GM04504 (cell line): ENCODE measurements around the gene RPS14.
A peak's percentile ranks its signal among the peaks of the same experiment; 100 is the strongest.

Source experiments
- DNase-seq: peaks from one replicate; pipeline ENCODE4 v3.0.0-alpha.2; 2012; ENCODE audit warnings: low read depth

RPS14 gene

DNA sequence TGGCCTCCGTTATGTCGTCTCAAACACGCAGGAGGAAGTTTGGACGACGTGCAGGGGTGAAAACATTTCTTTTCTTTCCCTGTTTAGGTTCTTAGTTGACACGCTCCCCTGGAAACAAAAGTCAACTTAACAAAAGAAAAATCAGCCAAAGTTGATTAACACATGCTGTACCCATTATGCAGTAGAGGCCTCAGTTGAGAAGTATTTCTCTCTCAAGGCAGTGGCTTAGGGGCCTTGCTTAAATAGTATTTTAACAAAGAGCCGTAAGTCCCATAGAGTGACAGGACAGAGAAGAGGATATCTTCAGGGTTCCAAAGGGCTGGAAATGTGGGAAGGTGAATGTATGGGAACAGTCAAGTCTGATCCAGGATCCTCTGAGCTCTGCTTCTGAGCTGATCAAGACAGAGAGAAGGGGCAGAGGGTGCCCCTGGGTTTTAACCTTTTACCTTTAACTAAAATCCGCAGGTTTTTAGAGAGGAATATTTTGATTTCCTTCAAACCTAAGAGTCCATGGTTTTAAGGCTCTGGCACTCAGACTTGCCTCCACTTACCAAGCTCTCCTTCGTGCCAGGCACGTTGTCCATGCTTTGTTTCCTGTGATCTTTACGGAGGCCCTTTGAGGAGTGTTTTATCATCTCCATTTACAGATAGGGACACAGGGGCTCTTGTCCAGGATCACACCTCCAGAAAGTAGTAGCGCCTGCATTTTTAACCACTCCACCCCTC, 36.2 kb downstream of the RPS14 start:
- DNase-seq, result no peak

- DNase-seq, result no peak
These were observed 37.0 kb downstream of the RPS14 start, which contains the start of gene CD74 for GRCh38 chr5:150412319-150413175. Gene CD74 (minus strand): TSS chr5:150412910. CDS start chr5:150412749, 161 bp downstream.

GRCh38 chr5:150411245-150411979, 38.1 kb downstream of the RPS14 start:
- no peak for DNase-seq

DNA sequence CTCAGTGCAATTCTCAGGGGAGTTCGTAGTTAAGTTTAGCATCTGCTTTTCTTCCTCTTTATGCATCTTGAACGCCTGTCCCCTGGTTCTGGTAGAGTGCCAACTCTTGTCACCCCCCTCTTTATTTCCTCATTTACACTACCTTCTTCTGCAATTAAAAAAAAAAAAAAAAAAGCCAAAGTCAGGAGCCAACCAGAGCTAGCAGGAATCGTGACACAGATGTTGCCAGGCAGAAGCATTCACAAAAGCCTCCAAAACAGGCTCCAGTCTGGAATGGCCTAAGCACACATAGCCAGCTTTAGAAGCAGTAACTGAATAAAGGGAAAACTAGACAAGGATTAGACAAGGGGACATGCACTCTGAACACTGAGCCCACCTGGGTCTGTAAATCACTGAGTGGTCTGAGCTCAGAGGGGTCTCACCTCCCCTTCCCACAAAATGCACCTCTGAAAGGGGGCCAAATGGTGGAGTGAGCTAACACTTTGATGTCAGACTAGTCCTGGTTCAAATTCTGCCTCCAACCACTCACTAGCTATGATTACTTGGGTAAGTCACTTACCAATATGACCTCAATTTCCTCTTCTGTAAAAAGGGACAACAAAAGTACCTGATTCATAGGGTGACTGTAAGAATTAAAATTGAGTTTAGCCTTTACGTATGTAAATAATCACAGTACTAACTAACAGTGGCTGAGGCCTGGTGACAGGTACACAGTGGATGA, 38.9 kb downstream of the RPS14 start:
- DNase-seq, result peak; percentile 50

- DNase-seq, result peak; percentile 68
These were observed 39.7 kb downstream of the RPS14 start for GRCh38 chr5:150409638-150410523.

GRCh38 chr5:150408231-150408943, 41.2 kb downstream of the RPS14 start:
- no peak for DNase-seq

- DNase-seq, result no peak
These were observed 42.3 kb downstream of the RPS14 start for GRCh38 chr5:150407096-150407720.

DNA sequence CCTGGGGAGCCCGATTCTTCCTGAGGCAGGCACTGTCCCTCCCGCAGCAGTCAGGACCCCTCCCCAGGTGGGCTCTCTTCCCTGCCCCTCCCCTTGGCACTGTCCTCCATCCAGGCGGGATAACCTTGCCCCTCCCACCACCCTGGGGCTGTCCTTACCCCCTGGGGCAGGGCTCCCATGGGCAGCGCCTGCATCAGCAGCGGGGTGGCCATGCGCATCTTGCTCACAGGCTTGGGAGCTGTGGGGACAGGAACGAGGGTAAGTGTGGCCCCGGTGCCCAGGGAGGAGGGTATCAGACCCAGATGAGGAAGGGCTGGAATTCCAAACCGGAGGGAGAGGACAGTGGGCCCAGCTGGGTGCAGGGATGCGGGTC, 42.8 kb downstream of the RPS14 start:
- no peak for DNase-seq

- no peak for DNase-seq
These were observed 43.3 kb downstream of the RPS14 start for GRCh38 chr5:150406103-150406722.

GRCh38 chr5:150404941-150405816, 44.4 kb downstream of the RPS14 start:
- no peak for DNase-seq

DNA sequence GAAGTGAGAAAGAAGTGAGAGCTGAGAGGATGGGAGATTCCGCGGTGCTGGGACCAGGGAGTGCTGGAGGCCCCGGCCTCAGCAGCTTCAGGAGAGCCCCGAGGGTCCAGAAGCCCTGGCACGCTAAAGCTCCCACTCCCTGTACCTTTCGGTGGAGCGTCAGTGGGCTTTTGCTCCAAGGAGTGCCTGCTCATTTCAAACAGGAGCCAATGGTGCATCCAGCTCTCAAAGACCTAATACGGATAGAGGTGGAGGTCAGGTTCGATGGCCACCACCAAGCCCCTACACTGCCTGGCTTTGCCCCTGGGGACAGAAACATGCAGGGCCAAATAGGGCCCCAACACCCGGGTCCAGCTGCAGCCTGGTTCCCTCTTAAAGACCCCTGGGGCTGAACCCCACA, 45.0 kb downstream of the RPS14 start:
- DNase-seq, result no peak

GRCh38 chr5:150404121-150404520, 45.4 kb downstream of the RPS14 start:
- DNase-seq, result no peak

DNA sequence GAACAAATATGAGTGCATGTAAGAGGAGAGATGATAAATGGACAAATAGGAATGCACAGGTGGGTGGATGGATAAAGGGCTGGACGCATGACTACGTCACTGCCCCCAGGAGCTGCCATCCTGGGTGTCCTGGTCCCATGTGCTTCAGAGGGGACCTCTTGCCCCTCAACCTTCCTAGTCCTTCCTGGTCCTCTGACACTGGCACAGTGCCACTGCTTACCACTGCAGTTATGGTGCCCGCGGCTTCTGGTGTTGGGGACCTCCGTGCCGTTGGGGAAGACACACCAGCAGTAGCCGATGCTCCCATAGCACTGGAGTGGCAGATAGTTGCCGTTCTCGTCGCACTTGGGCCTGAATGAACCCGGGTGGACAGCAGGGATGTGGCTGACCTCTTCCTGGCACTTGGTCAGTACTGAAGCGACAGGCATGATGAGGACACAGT, 46.6 kb downstream of the RPS14 start:
- DNase-seq, result no peak

- DNase-seq, result no peak
These were observed 47.2 kb downstream of the RPS14 start for GRCh38 chr5:150402229-150402773.

DNA sequence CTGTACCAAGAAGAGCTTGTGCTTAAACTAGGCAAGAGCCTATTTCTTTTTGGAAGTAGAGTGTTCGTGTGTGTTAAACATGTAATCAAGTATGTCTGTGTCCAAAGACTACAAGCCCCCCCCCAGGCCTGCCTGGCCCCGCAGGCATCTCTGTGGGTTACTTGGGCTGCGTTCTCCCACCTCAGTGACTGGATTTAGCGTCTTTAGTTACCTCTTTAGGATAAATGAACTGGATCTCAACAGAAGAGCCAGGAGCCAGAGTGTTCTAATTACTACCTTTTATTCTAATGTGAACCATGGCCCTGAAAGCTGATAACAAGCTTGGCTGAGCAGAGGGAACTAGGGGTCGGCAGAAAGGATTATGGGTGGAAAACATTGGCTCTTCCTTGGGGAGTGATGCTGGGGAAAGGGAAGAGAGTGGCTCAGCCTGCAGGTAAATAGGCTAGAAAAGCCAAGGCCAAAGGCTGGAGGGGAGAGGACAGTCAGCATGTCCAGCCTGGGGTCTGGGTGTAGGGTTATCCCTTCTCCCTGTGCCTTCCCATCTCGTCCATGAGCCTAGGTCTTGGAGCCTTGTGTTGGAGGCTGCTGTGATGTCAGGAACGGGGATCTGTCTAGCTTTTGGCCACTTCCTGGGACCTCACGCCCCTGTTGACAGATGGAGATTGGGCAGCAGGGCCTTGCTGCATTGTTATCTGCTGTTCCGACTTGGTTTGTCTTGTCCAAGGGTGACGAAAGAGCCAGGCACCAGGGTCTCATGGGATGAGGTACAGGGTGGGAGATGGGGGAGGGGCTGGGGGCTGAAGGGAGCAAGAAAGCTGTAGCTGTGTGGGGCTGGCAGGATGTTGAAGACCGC, 47.9 kb downstream of the RPS14 start:
- no peak for DNase-seq

DNA sequence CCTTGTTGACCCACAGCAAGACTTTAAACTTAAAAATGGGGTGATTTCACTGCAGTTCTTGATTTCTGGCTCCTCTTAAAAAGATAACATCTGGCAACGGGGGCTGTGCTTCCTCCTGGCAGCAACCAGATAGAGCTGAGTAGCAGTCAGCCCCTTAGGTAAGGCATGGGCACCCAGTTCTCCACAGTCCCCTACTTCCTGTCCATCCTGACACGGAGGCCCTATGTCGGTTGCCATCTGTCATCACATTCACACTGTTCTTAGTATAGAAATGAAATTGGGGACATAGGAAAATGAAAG, 48.5 kb downstream of the RPS14 start:
- no peak for DNase-seq
